GM23338 (cell line): ENCODE results near the gene CD302. TPM values are rescaled to one million over a fixed set of nuclear protein-coding genes. Genes with fewer than 3 reads are reported as not detected.
A peak's percentile ranks its signal among the peaks of the same experiment; 100 is the strongest.

Experiments used
- ATAC-seq: fragments of 200-7000 bp; cut with Tn5 transposase; 3 replicates; pipeline ENCODE4 v1.9.1; 2020
- DNase-seq: peaks from one replicate; pipeline ENCODE4 v3.0.0-alpha.2; 2015; ENCODE audit warnings: low spot score
- H2AFZ ChIP-seq: fragments of 200-600 bp; sonication (generic); 2 replicates; pipeline ENCODE4 v1.8.0; 2016; ENCODE audit warnings: antibody characterized with exemption, mild to moderate bottlenecking, moderate library complexity
- H3F3A ChIP-seq: fragments of 200-600 bp; sonication (generic); replicated peaks from 2 replicates; pipeline ENCODE4 v1.8.0; 2017; ENCODE audit warnings: antibody characterized with exemption, mixed run types, low read depth
- H3K27ac ChIP-seq: fragments of 200-600 bp; sonication (generic); 2 replicates; pipeline ENCODE4 v1.6.1; 2016; ENCODE audit warnings: low read depth
- H3K27me3 ChIP-seq: fragments of 200-600 bp; sonication (generic); 2 replicates; pipeline ENCODE4 v1.8.0; 2016; ENCODE audit warnings: mild to moderate bottlenecking, mixed run types, moderate library complexity; ENCODE audit not compliant: insufficient read depth
- H3K36me3 ChIP-seq: fragments of 200-600 bp; sonication (generic); 2 replicates; pipeline ENCODE4 v1.8.0; 2016; ENCODE audit warnings: mild to moderate bottlenecking; ENCODE audit not compliant: insufficient read depth
- H3K4me1 ChIP-seq: fragments of 200-600 bp; sonication (generic); 2 replicates; pipeline ENCODE4 v1.8.0; 2016; ENCODE audit warnings: mild to moderate bottlenecking, moderate library complexity; ENCODE audit not compliant: insufficient read depth
- H3K4me2 ChIP-seq: fragments of 200-600 bp; sonication (generic); 2 replicates; pipeline ENCODE4 v1.7.1; 2017; ENCODE audit warnings: mixed run types
- H3K4me3 ChIP-seq: fragments of 200-600 bp; sonication (generic); 2 replicates; pipeline ENCODE4 v1.6.1; 2016; ENCODE audit warnings: mixed run types
- H3K79me2 ChIP-seq: fragments of 200-600 bp; sonication (generic); replicated peaks from 2 replicates; pipeline ENCODE4 v1.8.0; 2017; ENCODE audit warnings: mild to moderate bottlenecking; ENCODE audit not compliant: insufficient read depth
- H3K9me2 ChIP-seq: fragments of 200-600 bp; sonication (generic); 2 replicates; pipeline ENCODE4 v1.8.0; 2017; ENCODE audit not compliant: insufficient read depth
- H4K20me1 ChIP-seq: fragments of 200-600 bp; sonication (generic); replicated peaks from 2 replicates; pipeline ENCODE4 v1.8.0; 2017; ENCODE audit warnings: mild to moderate bottlenecking; ENCODE audit not compliant: insufficient read depth
- H3K27ac Mint-ChIP-seq: 2 replicates; pipeline ENCODE4 v1.8.0; 2020; ENCODE audit warnings: inconsistent platforms, mild to moderate bottlenecking, moderate library complexity, mixed read lengths
- H3K27me3 Mint-ChIP-seq: 3 replicates; pipeline ENCODE4 v1.8.0; 2022; ENCODE audit warnings: low read depth, mild to moderate bottlenecking, moderate library complexity, mixed read lengths, inconsistent platforms; ENCODE audit not compliant: insufficient read depth, poor library complexity
- H3K36me3 Mint-ChIP-seq: 3 replicates; pipeline ENCODE4 v1.8.0; 2021; ENCODE audit warnings: low read depth, mild to moderate bottlenecking, inconsistent platforms, moderate library complexity, mixed read lengths
- H3K4me1 Mint-ChIP-seq: 3 replicates; pipeline ENCODE4 v1.8.0; 2020; ENCODE audit warnings: mild to moderate bottlenecking, inconsistent platforms, mixed read lengths
- H3K4me3 Mint-ChIP-seq: 3 replicates; pipeline ENCODE4 v1.8.0; 2021; ENCODE audit warnings: moderate library complexity, mild to moderate bottlenecking, inconsistent platforms, mixed read lengths
- H3K9me3 Mint-ChIP-seq: 3 replicates; pipeline ENCODE4 v1.8.0; 2020; ENCODE audit warnings: moderate library complexity, mild to moderate bottlenecking, inconsistent platforms, mixed read lengths
- JUNB ChIP-seq: IDR thresholded peaks from one replicate; pipeline ENCODE4 v1.6.1; 2016; ENCODE audit warnings: antibody characterized with exemption; ENCODE audit not compliant: unreplicated experiment
- NANOG ChIP-seq: IDR thresholded peaks from 2 replicates; pipeline ENCODE4 v1.6.1; 2016; ENCODE audit warnings: antibody characterized with exemption, borderline replicate concordance
- POLR2AphosphoS5 ChIP-seq: IDR thresholded peaks from 2 replicates; pipeline ENCODE4 v1.6.1; 2016; ENCODE audit warnings: antibody characterized with exemption, low read depth
- REST ChIP-seq: IDR thresholded peaks from one replicate; pipeline ENCODE4 v1.6.1; 2018; ENCODE audit warnings: antibody characterized with exemption; ENCODE audit not compliant: unreplicated experiment
- STAT1 ChIP-seq: IDR thresholded peaks from one replicate; pipeline ENCODE4 v1.6.1; 2016; ENCODE audit warnings: antibody characterized with exemption; ENCODE audit not compliant: unreplicated experiment
- polyA plus RNA-seq: library from polyadenylated mRNA; unstranded; fragments of >200 nt; fragmentation: Nextera tagmentation; extraction: Ambion mirVana; gene quantifications from 2 replicates; pipeline ENCODE4 v1.2.1, GENCODE V29; 2016
- total RNA-seq: library from RNA; depleted of rRNA; stranded (reverse); fragments of >200 nt; shearing (Covaris generic); gene quantifications from 2 replicates; pipeline ENCODE4 v1.2.3, GENCODE V29; 2014

The CD302 gene
- total and polyA plus RNA-seq, 2 experiments from 2014 or later, result 1.6 to 1.9 TPM

GRCh38 chr2:159840616-159841015 lies 42.6 kb upstream of the CD302 start:
- no peaks in the 10 kb centered on the region for H4K20me1 ChIP-seq
- no peaks in the 10 kb centered on the region for H3F3A ChIP-seq
- no peak overlapping the region for H3K4me3 Mint-ChIP-seq
- no peaks in the 10 kb centered on the region for H3K36me3 ChIP-seq
- no peak overlapping the region for H2AFZ ChIP-seq
- H3K36me3 Mint-ChIP-seq, result no peaks in the 10 kb centered on the region
- H3K27me3 ChIP-seq, result peaks cover 7% of the 10 kb centered on the region; the same call in 1 of the 2 replicates
- ATAC-seq, result no peak
- H3K9me3 Mint-ChIP-seq, result no peaks in the 10 kb centered on the region
- H3K79me2 ChIP-seq, result no peaks in the 10 kb centered on the region
- H3K4me1 ChIP-seq, result no peaks in the 10 kb centered on the region
- H3K4me3 ChIP-seq, result no peak overlapping the region
- no peaks in the 10 kb centered on the region for H3K9me2 ChIP-seq
- DNase-seq, result no peak
- H3K27me3 Mint-ChIP-seq, result peaks cover 8% of the 10 kb centered on the region
- no peak overlapping the region for H3K27ac ChIP-seq
- H3K27ac Mint-ChIP-seq, result no peak overlapping the region
- no peak overlapping the region for H3K4me2 ChIP-seq
- H3K4me1 Mint-ChIP-seq, result no peaks in the 10 kb centered on the region
- TF ChIP-seq REST (no peak), JUNB (peak; percentile 58), NANOG (no peak)

- H3K4me2 ChIP-seq, result no peak overlapping the region
- Mint-ChIP-seq H3K4me1 (no peaks in the 10 kb centered on the region), H3K36me3 (no peaks in the 10 kb centered on the region), H3K4me3 (no peak overlapping the region), H3K27ac (no peak overlapping the region), H3K9me3 (no peaks in the 10 kb centered on the region), H3K27me3 (peaks cover 35% of the 10 kb centered on the region)
- no peaks in the 10 kb centered on the region for H3F3A ChIP-seq
- H3K36me3 ChIP-seq, result no peaks in the 10 kb centered on the region
- DNase-seq, result no peak
- H2AFZ ChIP-seq, result no peak overlapping the region
- ATAC-seq, result no peak
- H3K27ac ChIP-seq, result no peak overlapping the region
- no peaks in the 10 kb centered on the region for H4K20me1 ChIP-seq
- no peaks in the 10 kb centered on the region for H3K79me2 ChIP-seq
- TF ChIP-seq POLR2AphosphoS5 (no peak), STAT1 (no peak)
- H3K4me1 ChIP-seq, result no peaks in the 10 kb centered on the region
- peaks cover 82% of the 10 kb centered on the region for H3K27me3 ChIP-seq
- H3K4me3 ChIP-seq, result no peak overlapping the region
- H3K9me2 ChIP-seq, result no peaks in the 10 kb centered on the region
Observed at GRCh38 chr2:159832858-159833257, 34.9 kb upstream of the CD302 start.

- Mint-ChIP-seq H3K4me3 (no peak overlapping the region), H3K9me3 (peaks cover 3% of the 10 kb centered on the region; the same call in 1 of the 3 replicates), H3K4me1 (no peaks in the 10 kb centered on the region), H3K27ac (no peak overlapping the region), H3K36me3 (no peaks in the 10 kb centered on the region), H3K27me3 (peaks cover 35% of the 10 kb centered on the region)
- Histone ChIP-seq H3K36me3 (no peaks in the 10 kb centered on the region), H4K20me1 (no peaks in the 10 kb centered on the region), H3K4me1 (no peaks in the 10 kb centered on the region), H3K4me3 (no peak overlapping the region), H3K27ac (no peak overlapping the region), H3K79me2 (no peaks in the 10 kb centered on the region), H2AFZ (no peak overlapping the region), H3K4me2 (no peak overlapping the region), H3F3A (no peaks in the 10 kb centered on the region), H3K27me3 (peaks cover 82% of the 10 kb centered on the region), H3K9me2 (no peaks in the 10 kb centered on the region)
- DNase-seq (no peak), ATAC-seq (peak; percentile 83)
- TF ChIP-seq REST, result no peak
- peak; percentile 56 for TF ChIP-seq POLR2AphosphoS5
- no peak for TF ChIP-seq STAT1
Observed at GRCh38 chr2:159832026-159832425, 34.0 kb upstream of the CD302 start.
